MM.1S (cell line): ENCODE data around the gene WFDC8.

Source experiments
- CTCF ChIP-seq: fragments of 300-600 bp; sonication (generic); IDR thresholded peaks from 2 replicates; pipeline ENCODE4 v1.5.1; 2016; ENCODE audit warnings: antibody characterized with exemption, low read length, mixed read lengths
- EZH2 ChIP-seq: fragments of 300-600 bp; sonication (generic); optimal IDR thresholded peaks from 2 replicates; pipeline ENCODE3; 2017; ENCODE audit warnings: low read depth, mild to moderate bottlenecking, antibody characterized with exemption, low read length, mixed read lengths
- EZH2phosphoT487 ChIP-seq: fragments of 300-600 bp; sonication (generic); IDR thresholded peaks from 2 replicates; pipeline ENCODE4 v1.6.1; 2018; ENCODE audit warnings: antibody characterized with exemption, low read length

GRCh38 chr20:45515147-45515913 lies 63.8 kb downstream of the WFDC8 start, which contains the start of gene SPINT3:
- no peak for TF ChIP-seq CTCF
- TF ChIP-seq EZH2phosphoT487: no peak
- TF ChIP-seq EZH2: no peak
